ENCODE data around the gene DMD.
"Not testable (repeated sequence)": the region's sequence is repeated elsewhere in the genome, so short reads cannot be mapped to it uniquely, and the experiment has no call there.

DMD gene

DNA sequence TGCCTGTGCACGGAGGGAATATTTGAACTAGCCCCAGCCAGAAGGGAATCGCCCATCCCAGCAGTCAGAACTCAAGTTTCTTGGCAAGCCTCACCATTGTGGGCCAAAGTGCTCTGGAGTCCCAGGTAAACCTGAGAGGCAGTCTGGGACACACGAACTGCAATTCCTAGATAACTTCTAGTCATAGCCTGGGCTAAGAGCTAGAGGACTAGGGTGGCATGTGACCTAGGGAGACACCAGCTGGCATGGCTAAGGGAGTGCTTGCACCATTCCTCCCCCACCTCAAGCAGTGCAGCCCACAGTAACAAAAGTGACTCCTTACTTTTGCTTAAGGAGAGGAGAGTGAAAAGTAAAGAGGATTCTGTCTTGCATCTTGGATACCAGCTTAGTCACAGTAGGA, 935.2 kb downstream of the DMD start:
- TF ChIP-seq, protein P1, sequence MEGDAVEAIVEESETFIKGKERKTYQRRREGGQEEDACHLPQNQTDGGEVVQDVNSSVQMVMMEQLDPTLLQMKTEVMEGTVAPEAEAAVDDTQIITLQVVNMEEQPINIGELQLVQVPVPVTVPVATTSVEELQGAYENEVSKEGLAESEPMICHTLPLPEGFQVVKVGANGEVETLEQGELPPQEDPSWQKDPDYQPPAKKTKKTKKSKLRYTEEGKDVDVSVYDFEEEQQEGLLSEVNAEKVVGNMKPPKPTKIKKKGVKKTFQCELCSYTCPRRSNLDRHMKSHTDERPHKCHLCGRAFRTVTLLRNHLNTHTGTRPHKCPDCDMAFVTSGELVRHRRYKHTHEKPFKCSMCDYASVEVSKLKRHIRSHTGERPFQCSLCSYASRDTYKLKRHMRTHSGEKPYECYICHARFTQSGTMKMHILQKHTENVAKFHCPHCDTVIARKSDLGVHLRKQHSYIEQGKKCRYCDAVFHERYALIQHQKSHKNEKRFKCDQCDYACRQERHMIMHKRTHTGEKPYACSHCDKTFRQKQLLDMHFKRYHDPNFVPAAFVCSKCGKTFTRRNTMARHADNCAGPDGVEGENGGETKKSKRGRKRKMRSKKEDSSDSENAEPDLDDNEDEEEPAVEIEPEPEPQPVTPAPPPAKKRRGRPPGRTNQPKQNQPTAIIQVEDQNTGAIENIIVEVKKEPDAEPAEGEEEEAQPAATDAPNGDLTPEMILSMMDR (IDR thresholded peaks at IDR 0.05; ENCODE audit: insufficient read depth, low read depth, low read length, missing control alignments) = no peak
- DNase-seq (ENCODE audit: low read depth) = no peak
- H3K4me3 ChIP-seq (ENCODE audit: low read length) = no peak overlapping the region

DNA sequence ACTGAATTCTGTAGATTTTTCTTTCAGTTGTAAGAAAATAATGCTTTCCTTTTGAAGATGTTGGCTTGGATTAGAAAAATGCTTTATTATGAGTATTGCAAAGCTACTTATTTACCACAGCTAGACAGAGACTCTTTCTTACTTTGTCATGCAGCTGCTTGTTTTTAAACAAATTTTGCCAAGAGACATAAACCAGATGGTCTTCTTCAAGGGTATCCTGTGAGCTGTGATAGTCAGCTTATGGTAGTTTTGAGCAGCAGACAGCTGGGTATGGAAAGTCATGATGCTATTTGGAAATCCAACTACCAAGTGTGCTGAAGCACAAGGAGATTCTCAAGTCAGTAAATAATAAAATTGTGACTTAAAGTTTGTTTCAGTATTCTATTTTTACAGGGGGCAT, 941.5 kb downstream of the DMD start:
- no peak overlapping the region for H3K4me3 ChIP-seq (ENCODE audit: low read length)
- TF ChIP-seq, protein P1 (IDR thresholded peaks at IDR 0.05; ENCODE audit: insufficient read depth, low read depth, low read length, missing control alignments) = no peak
- no peak for DNase-seq (ENCODE audit: low read depth)

DNA sequence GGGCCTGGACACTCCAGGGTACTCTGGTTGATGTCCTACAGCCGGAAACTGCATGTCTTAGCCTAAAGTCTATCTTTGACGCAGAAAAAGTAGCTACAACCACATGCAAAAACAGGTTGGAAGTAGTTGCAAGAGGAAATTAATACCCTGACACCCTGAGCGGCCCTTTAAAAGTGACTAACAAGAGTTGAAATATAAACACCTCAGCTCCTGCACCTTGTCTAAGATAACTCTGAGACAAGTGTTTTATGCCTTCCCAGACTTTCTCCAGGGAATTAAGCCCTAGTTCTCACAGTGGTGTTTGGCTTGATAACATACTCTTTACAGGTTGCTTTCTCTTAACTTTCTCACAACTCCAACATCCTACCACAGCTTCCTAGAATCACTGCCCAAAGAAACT, 943.1 kb downstream of the DMD start:
- DNase-seq (ENCODE audit: low read depth) = no peak
- no peak overlapping the region for H3K4me3 ChIP-seq (ENCODE audit: low read length)
- TF ChIP-seq, protein P1 (IDR thresholded peaks at IDR 0.05; ENCODE audit: insufficient read depth, low read depth, low read length, missing control alignments) = no peak

DNA sequence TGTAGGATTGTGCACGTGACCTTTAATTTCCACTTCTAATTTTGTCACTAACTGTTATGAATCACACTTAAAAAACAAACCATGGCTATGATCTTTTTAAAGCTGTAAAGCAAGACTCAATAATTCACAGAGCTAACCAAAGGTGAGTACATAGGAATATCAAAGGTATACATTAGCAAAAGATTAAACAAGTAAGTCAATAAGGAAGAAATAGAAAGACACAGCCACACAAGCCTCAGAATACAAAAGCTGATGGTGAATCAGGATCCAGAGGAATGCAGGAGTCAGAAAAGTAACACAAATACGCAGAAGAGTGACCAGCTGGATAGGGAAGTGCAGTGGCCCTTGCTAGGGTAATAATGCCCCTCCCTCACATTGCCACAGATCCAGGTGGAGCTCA, 943.6 kb downstream of the DMD start:
- DNase-seq (ENCODE audit: low read depth) = no peak
- H3K4me3 ChIP-seq (ENCODE audit: low read length) = no peak overlapping the region
- TF ChIP-seq, protein P1 (IDR thresholded peaks at IDR 0.05; ENCODE audit: insufficient read depth, low read depth, low read length, missing control alignments) = no peak

DNA sequence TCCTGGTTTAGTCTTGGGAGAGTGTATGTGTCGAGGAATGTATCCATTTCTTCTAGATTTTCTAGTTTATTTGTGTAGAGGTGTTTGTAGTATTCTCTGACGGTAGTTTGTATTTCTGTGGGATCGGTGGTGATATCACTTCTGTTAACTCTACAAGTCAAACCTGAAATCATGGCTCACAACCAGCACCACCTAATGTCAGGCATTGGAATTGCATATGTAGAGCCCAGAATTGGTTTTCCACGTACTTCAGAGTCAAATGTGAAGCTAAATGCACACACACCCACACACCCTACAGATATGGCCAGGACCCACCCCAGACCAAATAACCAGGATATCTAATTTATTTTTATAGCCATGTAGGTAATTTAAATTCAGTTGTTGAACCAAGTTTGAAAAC, 964.7 kb downstream of the DMD start:
- TF ChIP-seq, protein P1 (IDR thresholded peaks at IDR 0.05; ENCODE audit: insufficient read depth, low read depth, low read length, missing control alignments) = peak; percentile 58
- peak; percentile 36 for DNase-seq (ENCODE audit: low read depth)
- H3K4me3 ChIP-seq (ENCODE audit: low read length) = not testable (repeated sequence)

DNA sequence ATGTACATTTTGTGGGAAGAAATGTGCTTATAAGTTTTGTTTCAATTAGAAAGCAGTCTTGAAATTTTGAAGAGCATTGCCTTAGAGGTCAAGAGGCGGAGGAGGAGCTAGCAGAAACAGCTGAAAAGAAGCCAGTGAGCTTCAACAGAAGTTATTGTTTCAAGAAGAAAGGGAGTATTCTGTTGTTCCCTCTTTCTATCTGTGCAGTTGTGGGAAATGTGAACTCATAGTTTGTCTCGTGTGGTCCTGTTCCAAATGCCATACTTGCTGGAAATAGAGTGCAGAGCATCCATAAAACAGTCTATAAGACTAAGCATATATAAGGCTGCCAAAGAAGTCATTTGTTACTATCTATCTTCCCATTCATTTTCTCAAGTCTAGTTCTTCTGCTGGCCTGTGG, 1015.7 kb downstream of the DMD start:
- TF ChIP-seq, protein P1 (IDR thresholded peaks at IDR 0.05; ENCODE audit: insufficient read depth, low read depth, low read length, missing control alignments) = no peak
- no peak for DNase-seq (ENCODE audit: low read depth)
- no peak overlapping the region for H3K4me3 ChIP-seq (ENCODE audit: low read length)

DNA sequence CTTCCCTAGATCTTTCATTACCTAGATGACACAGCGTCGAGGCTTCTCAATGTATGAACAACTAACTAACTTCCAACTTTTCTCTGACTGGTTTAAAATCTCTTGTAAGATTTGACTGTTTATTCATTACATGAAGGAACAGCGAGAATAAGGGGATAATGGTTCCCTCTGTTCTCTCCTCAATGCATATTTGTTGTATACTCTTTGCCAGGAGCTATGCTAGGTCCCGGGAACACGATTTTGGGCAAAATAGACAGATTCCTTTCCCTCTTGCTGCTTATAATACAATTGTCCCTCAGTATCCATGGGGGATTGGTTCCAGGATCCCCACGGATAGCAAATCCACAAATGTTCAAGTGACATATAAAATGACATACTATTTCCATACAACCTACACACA, 1020.0 kb downstream of the DMD start:
- TF ChIP-seq, protein P1 (IDR thresholded peaks at IDR 0.05; ENCODE audit: insufficient read depth, low read depth, low read length, missing control alignments) = no peak

More for the DNA sequence above, 1020.0 kb downstream of the DMD start:
- H3K4me3 ChIP-seq (ENCODE audit: low read length) = no peak overlapping the region
- no peak for DNase-seq (ENCODE audit: low read depth)
